DOHH2 (cell line): ENCODE measurements around the gene SLC8A1.

Source experiments
- EZH2phosphoT487 ChIP-seq: fragments of 200-600 bp; sonication (generic); IDR thresholded peaks from 2 replicates; pipeline ENCODE4 v1.6.1; 2017; ENCODE audit warnings: borderline replicate concordance, mild to moderate bottlenecking, antibody characterized with exemption, low read length, moderate library complexity, mixed read lengths
- TF ChIP-seq, protein P1 (sequence below): fragments of 200-600 bp; sonication (generic); IDR thresholded peaks from one replicate; pipeline ENCODE4 v1.5.1; 2014; ENCODE audit warnings: antibody characterized with exemption, mild to moderate bottlenecking, low read depth, low read length; ENCODE audit not compliant: poor library complexity, severe bottlenecking

DNA sequence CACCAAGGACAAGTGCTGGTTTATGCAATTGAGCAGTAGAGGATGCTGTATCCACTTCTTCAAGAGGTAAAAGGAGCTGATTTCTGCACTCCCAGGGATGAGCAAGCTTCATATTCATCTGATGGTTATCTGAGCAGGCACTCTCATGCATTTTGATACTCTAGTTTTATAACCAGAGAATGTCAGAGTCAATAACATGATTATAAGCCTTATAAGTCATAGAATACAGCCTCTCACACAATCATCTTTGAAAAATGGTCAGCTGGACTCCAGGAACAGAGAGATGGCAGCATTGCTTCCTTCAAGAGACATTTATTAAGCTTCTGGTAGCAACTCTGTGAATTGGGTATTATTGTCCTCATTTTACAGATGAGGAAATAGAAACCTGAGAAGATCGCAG is 167.1 kb downstream of the SLC8A1 start:
- TF ChIP-seq, protein P1, sequence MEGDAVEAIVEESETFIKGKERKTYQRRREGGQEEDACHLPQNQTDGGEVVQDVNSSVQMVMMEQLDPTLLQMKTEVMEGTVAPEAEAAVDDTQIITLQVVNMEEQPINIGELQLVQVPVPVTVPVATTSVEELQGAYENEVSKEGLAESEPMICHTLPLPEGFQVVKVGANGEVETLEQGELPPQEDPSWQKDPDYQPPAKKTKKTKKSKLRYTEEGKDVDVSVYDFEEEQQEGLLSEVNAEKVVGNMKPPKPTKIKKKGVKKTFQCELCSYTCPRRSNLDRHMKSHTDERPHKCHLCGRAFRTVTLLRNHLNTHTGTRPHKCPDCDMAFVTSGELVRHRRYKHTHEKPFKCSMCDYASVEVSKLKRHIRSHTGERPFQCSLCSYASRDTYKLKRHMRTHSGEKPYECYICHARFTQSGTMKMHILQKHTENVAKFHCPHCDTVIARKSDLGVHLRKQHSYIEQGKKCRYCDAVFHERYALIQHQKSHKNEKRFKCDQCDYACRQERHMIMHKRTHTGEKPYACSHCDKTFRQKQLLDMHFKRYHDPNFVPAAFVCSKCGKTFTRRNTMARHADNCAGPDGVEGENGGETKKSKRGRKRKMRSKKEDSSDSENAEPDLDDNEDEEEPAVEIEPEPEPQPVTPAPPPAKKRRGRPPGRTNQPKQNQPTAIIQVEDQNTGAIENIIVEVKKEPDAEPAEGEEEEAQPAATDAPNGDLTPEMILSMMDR = peak; percentile 28
- TF ChIP-seq EZH2phosphoT487 = no peak
